OCI-LY7 (cell line): Measurements from ENCODE around the gene TRIP10. TPM values are rescaled to one million over a fixed set of nuclear protein-coding genes. Genes with fewer than 3 reads are reported as not detected.

Experiments used
- BruUV-seq: library from RNA; stranded (reverse); fragments of 400-500 nt; replicated peaks from 2 replicates; lab custom pipeline; 2021; lab: Mats Ljungman, UMichigan
- CTCF ChIA-PET: fragments of 300-600 bp; sonication (Branson Sonifier 250); formaldehyde crosslinking; loops from one replicate; lab custom pipeline; 2022; ENCODE audit warnings: antibody characterized with exemption; ENCODE audit not compliant: unreplicated experiment; lab: Charles Lee
- POLR2A ChIA-PET: fragments of 300-600 bp; sonication (Branson Sonifier 250); formaldehyde crosslinking; loops from one replicate; lab custom pipeline; 2022; ENCODE audit warnings: antibody characterized with exemption; lab: Charles Lee
- DNase-seq: peaks from one replicate; pipeline ENCODE4 v3.0.0-alpha.2; 2015; ENCODE audit warnings: low spot score
- H2AFZ ChIP-seq: fragments of 200-600 bp; sonication (generic), shearing (Covaris generic); 2 replicates; pipeline ENCODE4 v1.6.1; 2014; ENCODE audit warnings: mild to moderate bottlenecking, antibody characterized with exemption, low read length, moderate library complexity
- H3K27ac ChIP-seq: fragments of 200-600 bp; sonication (generic); 2 replicates; pipeline ENCODE4 v1.5.1; 2014; ENCODE audit warnings: mixed run types, low read depth, mild to moderate bottlenecking, moderate library complexity, low read length, inconsistent platforms; ENCODE audit not compliant: poor library complexity, severe bottlenecking
- H3K36me3 ChIP-seq: fragments of 200-600 bp; sonication (generic); 2 replicates; pipeline ENCODE4 v1.6.1; 2014; ENCODE audit warnings: mild to moderate bottlenecking, antibody characterized with exemption, low read length, moderate library complexity, mixed read lengths; ENCODE audit not compliant: insufficient read depth
- H3K4me1 ChIP-seq: fragments of 200-600 bp; sonication (generic); 2 replicates; pipeline ENCODE4 v1.5.1; 2014; ENCODE audit warnings: mild to moderate bottlenecking, low read length; ENCODE audit not compliant: insufficient read depth, poor library complexity, severe bottlenecking
- H3K4me2 ChIP-seq: fragments of 200-600 bp; sonication (generic); 2 replicates; pipeline ENCODE4 v1.6.1; 2014; ENCODE audit warnings: mild to moderate bottlenecking, low read length
- H3K4me3 ChIP-seq: fragments of 200-600 bp; sonication (generic); 2 replicates; pipeline ENCODE4 v1.5.1; 2014; ENCODE audit warnings: mild to moderate bottlenecking, low read depth, low read length; ENCODE audit not compliant: poor library complexity, severe bottlenecking
- H3K79me2 ChIP-seq: fragments of 200-600 bp; sonication (generic); 2 replicates; pipeline ENCODE4 v1.6.1; 2016; ENCODE audit warnings: low read depth, mild to moderate bottlenecking, low read length, moderate library complexity, mixed read lengths; ENCODE audit not compliant: insufficient read depth
- H3K9me2 ChIP-seq: fragments of 200-600 bp; sonication (generic); 2 replicates; pipeline ENCODE4 v1.6.1; 2016; ENCODE audit warnings: mild to moderate bottlenecking, low read length, mixed read lengths; ENCODE audit not compliant: insufficient read depth
- H3K9me3 ChIP-seq: fragments of 200-600 bp; sonication (generic); 2 replicates; pipeline ENCODE4 v1.6.1; 2014; ENCODE audit warnings: mild to moderate bottlenecking, mixed run types, low read length, mixed read lengths
- H4K20me1 ChIP-seq: fragments of 200-600 bp; sonication (generic); 2 replicates; pipeline ENCODE4 v1.6.1; 2014; ENCODE audit warnings: mild to moderate bottlenecking, antibody characterized with exemption, low read length, moderate library complexity, mixed read lengths; ENCODE audit not compliant: insufficient read depth
- CTCF ChIP-seq: fragments of 200-600 bp; sonication (generic); conservative IDR thresholded peaks from 2 replicates; pipeline ENCODE4 v1.5.1; 2014; ENCODE audit warnings: mild to moderate bottlenecking, antibody characterized with exemption, low read length, moderate library complexity, mixed read lengths
- EZH2phosphoT487 ChIP-seq: fragments of 200-600 bp; sonication (generic); IDR thresholded peaks from 2 replicates; pipeline ENCODE4 v1.6.1; 2018; ENCODE audit warnings: low read depth, borderline replicate concordance, mild to moderate bottlenecking, mixed run types, antibody characterized with exemption, low read length, moderate library complexity, mixed read lengths
- intact Hi-C: fragments of 100-400 bp; cut with micrococcal nuclease; formaldehyde crosslinking; loops from one replicate; pipeline ENCODE4 v1.10.0; 2022; ENCODE audit not compliant: unreplicated experiment
- total RNA-seq, 2 experiments: library from RNA; depleted of rRNA in 1 of 2; stranded (reverse); fragments of >200 nt in 1 of 2; shearing (Covaris generic) in 1 of 2; gene quantifications; 2 replicates each; pipeline ENCODE4 v1.2.3, GENCODE V29; 2014 to 2022

The TRIP10 gene
- total RNA-seq, 2 experiments from 2014 or later = 16.1 to 19.9 TPM

DNA sequence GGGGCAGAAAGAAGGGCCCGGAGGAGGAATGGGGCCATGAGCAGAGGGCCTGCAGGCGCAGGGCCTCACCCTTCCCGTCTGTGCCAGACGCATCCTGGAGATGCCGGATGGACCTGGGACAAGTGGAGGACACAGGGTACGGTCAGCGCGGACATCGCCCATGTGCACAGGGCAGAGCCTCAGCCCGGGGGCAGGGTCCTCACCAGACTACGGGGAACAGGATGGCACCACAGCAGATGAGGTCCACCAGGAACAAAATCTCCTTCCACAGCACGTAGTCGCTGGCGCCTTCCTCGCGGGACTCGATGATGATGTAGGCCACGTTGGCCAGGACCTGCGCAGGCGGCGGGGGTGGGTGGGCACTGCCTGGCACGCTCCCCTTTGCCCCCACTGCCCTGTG is 7.7 kb upstream of the TRIP10 start:
- no peak overlapping the region for H3K4me2 ChIP-seq
- peaks cover 13% of the 10 kb centered on the region; the same call in 1 of the 2 replicates for H3K79me2 ChIP-seq
- no peaks in the 10 kb centered on the region; the same call in 1 of the 2 replicates for H3K36me3 ChIP-seq
- peaks cover 26% of the 10 kb centered on the region for H3K4me1 ChIP-seq
- POLR2A ChIA-PET = no interaction called here
- BruUV-seq = no TSS peak
- DNase-seq = no peak
- H3K27ac ChIP-seq = no peak overlapping the region
- H3K9me2 ChIP-seq = no peaks in the 10 kb centered on the region
- no peak for TF ChIP-seq EZH2phosphoT487
- no peak for TF ChIP-seq CTCF
- CTCF ChIA-PET = no interaction called here
- no peaks in the 10 kb centered on the region for H4K20me1 ChIP-seq
- no peak overlapping the region for H3K4me3 ChIP-seq
- intact Hi-C loops = no loop called here
- H2AFZ ChIP-seq = no peak overlapping the region
- no peaks in the 10 kb centered on the region for H3K9me3 ChIP-seq

DNA sequence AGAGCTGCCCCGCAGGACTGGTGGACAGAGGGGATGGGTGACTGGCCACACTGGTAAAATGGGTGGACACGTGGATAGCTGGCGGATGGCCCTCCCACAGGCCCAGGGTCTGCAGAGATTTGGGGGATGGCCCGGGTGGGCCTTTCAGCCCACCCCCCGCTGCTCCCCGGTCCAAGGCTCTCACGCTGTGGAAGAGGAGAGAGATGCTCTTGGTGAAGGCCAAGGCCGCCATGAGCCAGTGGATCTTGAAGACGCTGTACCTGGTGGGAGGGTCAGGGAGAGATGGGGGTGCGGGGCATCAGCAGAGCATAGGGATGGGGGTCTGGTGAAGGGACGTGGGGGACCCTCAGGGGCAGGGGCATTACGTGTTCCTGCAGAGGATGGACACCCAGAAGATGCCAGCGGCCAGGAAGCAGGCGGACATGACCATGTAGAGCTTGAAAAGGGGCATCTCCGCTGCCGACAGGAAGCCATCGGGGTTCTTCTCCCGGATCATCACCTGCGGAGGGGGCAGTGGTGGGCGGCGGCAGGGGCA is 6.6 kb upstream of the TRIP10 start:
- H3K4me3 ChIP-seq = no peak overlapping the region
- H3K36me3 ChIP-seq = no peaks in the 10 kb centered on the region; the same call in 1 of the 2 replicates
- H3K4me2 ChIP-seq = no peak overlapping the region
- POLR2A ChIA-PET = no interaction called here
- intact Hi-C loops = no loop called here
- H3K9me2 ChIP-seq = no peaks in the 10 kb centered on the region
- H2AFZ ChIP-seq = no peak overlapping the region
- TF ChIP-seq CTCF (no peak), EZH2phosphoT487 (no peak)
- H3K4me1 ChIP-seq = peaks cover 24% of the 10 kb centered on the region
- no TSS peak for BruUV-seq
- no peak overlapping the region for H3K27ac ChIP-seq
- DNase-seq = no peak
- CTCF ChIA-PET = no interaction called here
- H3K79me2 ChIP-seq = peaks cover 13% of the 10 kb centered on the region; the same call in 1 of the 2 replicates
- no peaks in the 10 kb centered on the region for H3K9me3 ChIP-seq
- H4K20me1 ChIP-seq = no peaks in the 10 kb centered on the region

DNA sequence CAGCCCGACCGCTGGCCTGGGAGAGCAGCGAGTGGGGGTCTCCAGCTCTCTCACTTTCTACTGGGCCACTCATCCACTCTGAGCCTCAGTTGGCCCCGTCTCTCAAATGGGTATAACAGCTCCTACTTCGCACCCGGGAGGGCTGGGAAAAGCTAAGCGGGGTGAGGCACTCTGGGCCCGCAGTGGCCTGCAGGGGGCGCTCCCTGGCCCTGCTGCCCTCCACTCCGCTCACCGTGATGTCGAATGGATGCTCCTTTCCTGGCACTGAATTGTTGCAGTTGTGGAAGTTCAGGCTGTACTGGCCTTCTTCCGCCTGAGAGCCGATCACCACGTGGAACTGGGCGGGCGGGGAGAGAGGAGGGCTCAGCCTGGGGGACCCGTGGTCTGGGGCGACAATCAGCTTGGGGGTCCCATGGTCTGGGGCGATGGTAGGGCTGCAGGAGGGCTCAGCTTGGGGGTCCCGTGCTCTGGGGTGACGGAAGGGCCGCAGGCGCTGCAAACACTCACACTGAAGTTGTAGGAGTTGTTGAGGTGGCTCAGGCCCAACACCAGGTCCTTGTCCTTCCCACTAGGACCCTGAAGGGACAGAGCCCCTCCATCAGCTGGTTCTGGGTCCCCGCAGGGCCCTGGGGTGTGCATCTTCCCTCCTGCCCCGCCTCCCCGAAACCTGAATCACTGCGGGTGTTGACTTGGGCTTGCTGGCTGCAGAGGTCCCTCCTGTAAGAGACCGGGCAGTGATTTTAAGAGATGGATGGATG is 6.0 kb upstream of the TRIP10 start:
- intact Hi-C loops = no loop called here
- no peaks in the 10 kb centered on the region for H4K20me1 ChIP-seq
- H3K79me2 ChIP-seq = peaks cover 13% of the 10 kb centered on the region; the same call in 1 of the 2 replicates
- no peak overlapping the region for H3K4me2 ChIP-seq
- no peaks in the 10 kb centered on the region for H3K9me2 ChIP-seq
- POLR2A ChIA-PET = no interaction called here
- CTCF ChIA-PET = no interaction called here
- TF ChIP-seq EZH2phosphoT487 (no peak), CTCF (peak; percentile 86)
- no peak overlapping the region for H3K4me3 ChIP-seq
- peaks cover 24% of the 10 kb centered on the region for H3K4me1 ChIP-seq
- no peaks in the 10 kb centered on the region for H3K9me3 ChIP-seq
- no peak overlapping the region for H2AFZ ChIP-seq
- no peaks in the 10 kb centered on the region; the same call in 1 of the 2 replicates for H3K36me3 ChIP-seq
- DNase-seq = peak; percentile 45
- BruUV-seq = no TSS peak
- H3K27ac ChIP-seq = no peak overlapping the region
